SK-N-MC (cell line): Measurements from ENCODE around the gene HOXC4.

Experiments
- DNase-seq: peaks from one replicate; pipeline ENCODE4 v3.0.0-alpha.2; 2011; ENCODE audit warnings: low read depth, low spot score
- H3K27ac ChIP-seq: fragments of 200-600 bp; sonication (generic); 2 replicates; pipeline ENCODE4 v1.5.1; 2016; ENCODE audit warnings: mixed run types
- H3K36me3 ChIP-seq: fragments of 200-600 bp; sonication (generic); 2 replicates; pipeline ENCODE4 v1.6.1; 2017; ENCODE audit warnings: antibody characterized with exemption, low read length, mixed read lengths; ENCODE audit not compliant: insufficient read depth
- H3K4me3 ChIP-seq: fragments of 200-600 bp; sonication (generic); 2 replicates; pipeline ENCODE4 v1.5.1; 2016
- H3K9ac ChIP-seq: fragments of 200-600 bp; sonication (generic); 2 replicates; pipeline ENCODE4 v1.8.0; 2017; ENCODE audit warnings: mixed run types, mixed read lengths; ENCODE audit not compliant: insufficient read length
- H3K9me3 ChIP-seq: fragments of 200-600 bp; sonication (generic); 2 replicates; pipeline ENCODE4 v1.6.1; 2017; ENCODE audit warnings: low read depth, mild to moderate bottlenecking, antibody characterized with exemption, low read length, moderate library complexity, mixed read lengths
- EZH2 ChIP-seq: fragments of 200-600 bp; sonication (generic); IDR thresholded peaks from one replicate; pipeline ENCODE4 v1.6.1; 2017; ENCODE audit warnings: antibody characterized with exemption
- FOXP2 ChIP-seq: optimal IDR thresholded peaks from 2 replicates; pipeline ENCODE3; 2011; ENCODE audit warnings: mild to moderate bottlenecking, moderate library complexity; ENCODE audit not compliant: insufficient read depth; ENCODE audit errors: extremely low read length, control extremely low read depth
- POLR2AphosphoS5 ChIP-seq: IDR thresholded peaks from 2 replicates; pipeline ENCODE4 v1.6.1; 2012; ENCODE audit warnings: mild to moderate bottlenecking, low read depth, low read length, borderline replicate concordance

HOXC4 gene

DNA sequence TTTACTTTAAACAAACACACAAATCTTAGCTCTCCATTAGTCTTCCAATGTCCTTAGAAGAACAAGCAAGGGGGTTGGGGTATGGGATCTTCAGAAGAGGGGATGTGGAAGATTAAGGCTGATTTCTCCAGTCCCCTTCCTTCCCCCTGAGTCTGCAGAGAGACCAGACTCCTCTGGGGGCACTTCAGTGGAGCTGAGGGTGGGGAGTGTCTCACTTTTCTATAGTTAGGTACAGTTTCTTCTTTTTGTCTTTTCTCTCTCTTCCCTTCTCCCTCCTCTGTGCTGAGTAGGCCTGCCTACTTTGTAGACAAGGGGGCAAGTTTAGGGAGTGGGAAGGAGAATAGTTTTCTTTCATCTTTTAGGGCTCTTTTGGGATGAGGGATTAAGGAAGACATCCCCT, 2.5 kb downstream of the HOXC4 start:
- Histone ChIP-seq H3K4me3 (no peak overlapping the region), H3K9ac (no peak overlapping the region), H3K9me3 (no peaks in the 10 kb centered on the region), H3K36me3 (peaks cover 4% of the 10 kb centered on the region; the same call in 1 of the 2 replicates), H3K27ac (no peak overlapping the region)
- no peak for DNase-seq
- TF ChIP-seq EZH2 (no peak), POLR2AphosphoS5 (no peak), FOXP2 (no peak)

DNA sequence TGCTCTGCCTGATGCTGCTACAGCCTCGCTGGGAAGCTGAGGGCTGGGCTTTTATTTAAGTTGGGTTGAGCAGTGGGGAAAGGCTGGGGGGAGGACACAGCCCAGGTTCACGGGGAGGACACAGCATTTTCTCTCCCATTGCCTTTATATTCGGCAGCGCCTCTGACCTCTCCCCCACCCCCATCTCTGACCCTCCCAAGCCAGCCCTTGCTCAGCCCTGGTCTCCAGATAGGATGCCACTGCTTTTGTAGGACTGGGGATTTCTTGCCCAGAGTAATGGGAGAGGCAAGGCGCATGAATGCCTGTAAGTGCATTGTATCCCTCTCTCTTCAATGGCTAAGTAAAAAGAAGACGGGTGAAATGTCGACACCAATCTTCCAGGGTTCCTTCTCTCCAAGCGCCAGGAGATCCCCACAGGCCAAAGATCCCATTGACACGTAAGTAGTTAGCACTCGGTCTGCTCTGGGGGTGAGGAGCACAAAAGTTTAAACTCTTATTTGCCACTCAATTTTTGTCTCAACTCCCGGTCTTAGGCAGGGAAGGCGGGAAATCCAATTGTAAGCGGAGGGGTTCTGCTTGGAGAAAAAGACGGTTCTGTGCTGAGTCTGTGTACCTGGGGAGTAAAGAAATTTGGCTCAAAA, 4.6 kb downstream of the HOXC4 start:
- H3K27ac ChIP-seq: no peak overlapping the region
- DNase-seq: no peak
- no peak for TF ChIP-seq FOXP2
- TF ChIP-seq POLR2AphosphoS5: no peak
- TF ChIP-seq EZH2: no peak
- H3K4me3 ChIP-seq: no peak overlapping the region
- no peaks in the 10 kb centered on the region for H3K9me3 ChIP-seq
- peaks cover 4% of the 10 kb centered on the region; the same call in 1 of the 2 replicates for H3K36me3 ChIP-seq
- no peak overlapping the region for H3K9ac ChIP-seq

DNA sequence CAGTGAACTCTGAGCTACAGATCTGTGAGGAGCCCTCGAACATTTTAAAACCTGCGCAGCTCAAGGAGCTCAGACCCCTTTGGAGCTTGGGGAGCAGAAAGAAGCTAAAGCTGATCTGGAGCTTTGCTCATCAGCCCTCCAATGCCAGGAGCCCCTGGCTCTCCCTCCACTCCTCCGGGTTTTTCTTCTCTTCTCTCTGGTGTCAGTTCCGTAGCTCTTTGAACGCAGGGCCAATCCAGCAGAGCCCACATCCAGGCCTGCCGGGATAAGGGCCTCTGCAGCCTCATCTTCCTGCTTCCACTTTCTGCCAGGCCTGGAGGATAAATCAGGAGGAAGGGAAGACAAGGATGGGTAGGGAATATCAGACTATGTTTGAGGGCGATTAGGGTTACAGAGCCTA, 6.0 kb downstream of the HOXC4 start:
- Histone ChIP-seq H3K4me3 (no peak overlapping the region), H3K9ac (no peak overlapping the region), H3K27ac (no peak overlapping the region), H3K36me3 (0 out of 2 replicates have a peak, but pooled peaks cover under 1% of the 10 kb centered on the region), H3K9me3 (no peaks in the 10 kb centered on the region)
- DNase-seq: no peak
- no peak for TF ChIP-seq POLR2AphosphoS5

DNA sequence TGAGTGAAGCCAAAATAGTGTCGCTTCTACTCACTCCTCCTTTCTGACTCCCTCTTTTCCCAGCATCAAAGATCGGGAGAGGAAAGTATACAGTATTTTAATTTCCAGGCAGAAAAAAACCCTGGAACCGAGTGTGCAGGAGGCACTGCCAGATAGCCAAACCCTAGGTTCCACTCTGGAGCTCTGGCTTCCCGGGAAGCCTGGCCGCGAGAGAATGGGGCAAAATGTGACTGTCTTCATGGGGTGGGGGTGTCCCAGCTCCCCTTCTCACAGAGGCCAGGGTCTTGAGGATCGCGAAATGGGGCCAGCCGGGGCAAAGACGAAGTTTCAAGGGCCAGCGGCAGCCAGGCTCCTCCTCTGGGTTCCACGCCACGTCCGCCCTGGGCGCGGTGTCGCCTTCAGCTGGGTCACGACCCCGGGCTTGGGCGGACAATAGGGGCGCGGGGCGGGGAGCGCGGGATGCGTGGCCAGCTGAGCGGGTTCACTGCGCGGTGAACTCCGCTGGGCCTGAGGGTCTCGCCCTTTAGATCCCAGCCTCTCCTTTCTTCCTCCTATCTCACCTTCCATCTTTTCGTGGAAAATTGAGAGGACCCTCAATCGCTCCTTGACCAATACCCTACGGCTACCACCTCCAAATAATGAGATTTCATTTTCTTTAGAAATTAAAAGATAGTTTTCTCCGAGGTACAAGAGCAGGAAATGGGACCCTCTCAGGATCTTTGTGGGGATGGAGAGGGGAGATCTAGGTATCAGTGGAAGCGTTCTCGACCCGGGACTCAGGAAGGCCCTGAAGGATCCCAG, 6.7 kb downstream of the HOXC4 start:
- no peak for DNase-seq
- Histone ChIP-seq H3K9me3 (no peaks in the 10 kb centered on the region), H3K36me3 (no peaks in the 10 kb centered on the region), H3K4me3 (no peak overlapping the region), H3K27ac (no peak overlapping the region), H3K9ac (no peak overlapping the region)
- TF ChIP-seq POLR2AphosphoS5 (no peak), EZH2 (no peak), FOXP2 (no peak)

DNA sequence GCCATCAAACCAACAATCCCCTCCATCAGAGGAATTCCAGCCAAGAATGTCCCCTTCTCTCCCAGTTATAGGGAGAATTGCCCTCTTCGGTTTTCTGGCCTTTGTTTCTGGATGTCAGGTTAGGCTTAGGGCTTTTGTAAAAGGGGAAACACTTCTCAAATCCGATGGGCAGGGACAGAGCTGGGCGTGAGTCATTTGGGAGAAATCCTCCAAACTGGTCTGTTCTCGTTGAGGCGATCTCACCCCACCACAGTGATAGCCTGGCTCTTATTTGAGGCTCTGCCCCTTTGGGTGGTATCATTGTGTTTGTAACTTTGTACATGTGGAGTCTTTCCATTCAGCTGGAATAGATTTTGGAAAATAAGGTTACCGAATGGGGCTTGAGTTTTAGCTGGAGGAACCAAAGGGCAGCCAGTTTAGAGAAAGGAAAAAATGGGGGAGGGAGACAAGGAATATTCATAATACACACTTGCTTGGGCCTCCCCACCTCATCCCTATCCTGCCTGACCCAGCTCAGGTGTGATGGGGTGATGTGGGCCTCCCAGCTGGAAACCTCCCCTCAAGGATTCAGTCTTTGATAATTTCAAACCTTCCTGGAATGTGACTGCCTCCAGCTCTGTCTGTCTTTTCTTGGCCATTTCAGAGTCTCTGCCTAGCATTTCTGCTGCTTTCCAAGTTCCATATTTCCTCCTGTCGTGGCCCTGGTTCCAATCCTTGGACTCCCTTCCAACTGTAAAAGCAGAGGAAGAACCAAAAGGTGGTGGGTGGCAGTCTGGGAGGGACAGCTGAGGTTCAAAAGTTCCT, 7.5 kb downstream of the HOXC4 start:
- no peak overlapping the region for H3K9ac ChIP-seq
- DNase-seq: no peak
- TF ChIP-seq POLR2AphosphoS5 (no peak), EZH2 (no peak), FOXP2 (no peak)
- H3K4me3 ChIP-seq: no peak overlapping the region
- no peaks in the 10 kb centered on the region for H3K9me3 ChIP-seq
- no peaks in the 10 kb centered on the region for H3K36me3 ChIP-seq
- no peak overlapping the region for H3K27ac ChIP-seq

DNA sequence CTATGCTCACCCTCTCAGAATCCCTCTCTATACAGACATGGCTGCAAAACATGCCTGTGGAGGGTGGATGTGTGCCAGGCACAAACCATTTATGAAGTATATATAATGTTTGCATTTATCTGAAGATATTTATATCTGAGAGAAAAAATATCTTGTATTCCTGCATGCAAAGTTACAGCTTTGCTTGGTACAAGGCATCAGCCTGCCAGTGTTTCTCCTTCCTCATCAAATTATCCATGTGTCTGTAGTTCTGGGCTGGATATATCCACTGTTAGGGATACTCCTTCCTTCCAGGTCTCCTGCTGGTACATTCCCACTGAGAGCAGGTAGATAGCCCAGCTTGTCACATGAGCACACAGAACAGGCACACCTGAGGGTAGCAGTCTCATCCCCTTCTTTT, 12.0 kb downstream of the HOXC4 start:
- DNase-seq: no peak
- H3K4me3 ChIP-seq: no peak overlapping the region
- H3K9ac ChIP-seq: no peak overlapping the region
- TF ChIP-seq FOXP2 (no peak), EZH2 (no peak), POLR2AphosphoS5 (no peak)
- no peak overlapping the region for H3K27ac ChIP-seq
- no peaks in the 10 kb centered on the region for H3K9me3 ChIP-seq
- no peaks in the 10 kb centered on the region for H3K36me3 ChIP-seq

DNA sequence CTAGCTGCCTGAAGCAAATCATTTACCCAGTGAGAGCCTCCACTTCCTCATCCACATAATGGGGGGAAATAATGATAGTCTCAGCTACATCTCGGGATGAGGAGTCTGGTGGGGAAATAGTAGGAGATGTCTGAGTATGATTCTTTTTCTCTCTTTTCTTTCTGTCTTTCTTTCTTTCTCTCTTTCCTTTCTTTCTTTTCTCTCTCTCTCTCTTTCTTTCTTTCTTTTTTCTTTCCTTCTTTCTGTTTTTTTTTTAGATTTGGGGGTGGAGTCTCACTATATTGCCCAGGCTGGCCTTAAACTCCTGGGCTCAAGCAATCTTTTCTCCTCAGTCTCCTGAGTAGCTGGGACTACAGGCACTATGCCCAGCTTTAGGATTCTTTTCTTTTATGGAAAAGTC, 12.8 kb downstream of the HOXC4 start:
- H3K4me3 ChIP-seq: no peak overlapping the region
- no peaks in the 10 kb centered on the region for H3K9me3 ChIP-seq
- no peak for DNase-seq
- no peak overlapping the region for H3K9ac ChIP-seq
- H3K27ac ChIP-seq: no peak overlapping the region
- TF ChIP-seq POLR2AphosphoS5: no peak
- no peak for TF ChIP-seq EZH2
- TF ChIP-seq FOXP2: no peak
- H3K36me3 ChIP-seq: no peaks in the 10 kb centered on the region

DNA sequence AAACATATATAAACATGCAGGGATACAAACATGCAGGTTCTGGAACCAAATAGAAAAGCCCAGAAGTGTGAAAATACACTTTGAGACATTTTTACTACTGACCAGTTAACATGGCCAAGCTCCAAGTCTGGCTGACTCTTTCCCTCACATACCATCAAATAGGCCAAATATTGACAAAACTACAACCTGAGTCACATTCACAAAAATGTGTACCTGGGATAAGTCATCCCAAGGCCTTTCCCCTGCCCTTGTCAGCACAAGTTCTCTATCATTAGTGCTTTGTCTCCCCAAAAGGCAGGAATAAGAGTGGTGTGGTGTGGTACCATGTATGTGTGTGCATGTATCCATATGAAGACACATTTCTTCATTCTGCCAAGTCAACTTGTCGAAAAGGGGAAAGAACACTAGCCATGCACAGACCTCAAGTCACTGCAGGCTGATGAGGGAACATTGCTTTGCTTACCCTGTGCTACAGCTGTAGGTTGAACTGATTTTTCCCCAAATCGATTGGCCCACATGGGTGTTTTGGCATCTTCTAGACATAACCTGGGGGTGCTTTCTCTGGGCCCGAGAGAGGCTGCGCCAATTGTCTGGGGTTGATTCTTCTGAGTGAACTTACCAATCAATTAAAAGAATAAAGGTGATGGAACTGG, 14.9 kb downstream of the HOXC4 start:
- H3K9ac ChIP-seq: no peak overlapping the region
- H3K9me3 ChIP-seq: no peaks in the 10 kb centered on the region
- H3K27ac ChIP-seq: no peak overlapping the region
- H3K4me3 ChIP-seq: no peak overlapping the region
- no peak for TF ChIP-seq EZH2
- TF ChIP-seq FOXP2: no peak
- TF ChIP-seq POLR2AphosphoS5: no peak
- no peak for DNase-seq
- no peaks in the 10 kb centered on the region for H3K36me3 ChIP-seq
